Activated T-helper 1 cell treated with Interleukin-2 at 50 U/mL for 16 hours (primary cell): Measurements from ENCODE around the gene IFITM5.
A peak's percentile ranks its signal among the peaks of the same experiment; 100 is the strongest.
"Not testable (repeated sequence)": the region's sequence is repeated elsewhere in the genome, so short reads cannot be mapped to it uniquely, and the experiment has no call there.

Experiments used
- DNase-seq: peaks from one replicate; pipeline ENCODE4 v3.0.0-alpha.2; 2020; ENCODE audit warnings: low read depth

IFITM5 gene

DNA sequence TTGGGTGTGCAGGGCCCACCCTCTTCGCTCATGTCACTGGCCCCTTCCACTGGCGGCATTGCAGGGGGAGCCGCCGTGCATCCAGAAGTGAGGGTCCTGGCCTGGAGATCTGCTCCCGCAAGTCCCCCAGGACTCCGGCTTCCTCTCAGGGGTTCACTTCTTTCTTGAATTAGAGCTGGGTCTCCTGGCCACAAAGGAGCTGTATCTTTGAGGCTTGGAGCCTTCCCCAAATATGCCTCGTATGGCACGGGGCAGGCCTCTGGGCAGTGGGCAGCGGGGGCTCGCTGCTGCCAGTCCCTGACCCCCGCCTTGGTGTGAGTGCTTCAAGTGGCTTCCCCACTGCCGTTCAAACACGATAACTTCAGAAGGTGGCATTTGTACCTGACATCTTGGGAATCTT, 28.7 kb upstream of the IFITM5 start:
- DNase-seq, result no peak

DNA sequence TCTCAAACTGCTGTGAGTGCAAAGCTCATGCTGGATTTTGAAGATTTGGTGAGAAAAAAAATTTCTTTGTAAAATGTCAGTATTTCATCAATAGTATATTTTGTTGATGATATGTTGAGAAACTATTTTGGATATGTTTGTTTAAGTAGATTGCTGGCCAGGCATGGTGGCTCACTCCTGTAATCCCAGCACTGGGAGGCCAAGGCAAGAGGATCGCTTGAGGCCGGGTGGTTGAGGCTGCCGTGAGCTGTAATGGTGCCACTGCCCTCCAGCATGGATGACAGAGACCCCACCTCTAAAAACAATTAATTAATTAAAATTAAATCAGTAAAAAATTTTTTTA, 28.2 kb upstream of the IFITM5 start:
- no peak for DNase-seq

- DNase-seq, result no peak
Observed at GRCh38 chr11:326842-327580, 27.7 kb upstream of the IFITM5 start.

DNA sequence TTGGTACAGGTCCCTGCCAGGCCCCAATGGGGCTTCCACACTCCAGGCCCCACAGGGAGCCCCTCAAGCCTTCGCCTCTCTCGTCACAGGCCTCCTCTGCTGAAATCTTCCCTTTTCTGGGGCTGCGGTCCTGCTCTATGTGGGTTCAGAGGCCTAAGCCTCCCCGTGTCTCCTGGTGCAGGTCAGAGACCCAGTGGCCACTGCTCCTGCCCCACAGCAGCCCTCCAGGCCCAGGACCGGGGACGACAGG, 27.2 kb upstream of the IFITM5 start:
- DNase-seq, result no peak

DNA sequence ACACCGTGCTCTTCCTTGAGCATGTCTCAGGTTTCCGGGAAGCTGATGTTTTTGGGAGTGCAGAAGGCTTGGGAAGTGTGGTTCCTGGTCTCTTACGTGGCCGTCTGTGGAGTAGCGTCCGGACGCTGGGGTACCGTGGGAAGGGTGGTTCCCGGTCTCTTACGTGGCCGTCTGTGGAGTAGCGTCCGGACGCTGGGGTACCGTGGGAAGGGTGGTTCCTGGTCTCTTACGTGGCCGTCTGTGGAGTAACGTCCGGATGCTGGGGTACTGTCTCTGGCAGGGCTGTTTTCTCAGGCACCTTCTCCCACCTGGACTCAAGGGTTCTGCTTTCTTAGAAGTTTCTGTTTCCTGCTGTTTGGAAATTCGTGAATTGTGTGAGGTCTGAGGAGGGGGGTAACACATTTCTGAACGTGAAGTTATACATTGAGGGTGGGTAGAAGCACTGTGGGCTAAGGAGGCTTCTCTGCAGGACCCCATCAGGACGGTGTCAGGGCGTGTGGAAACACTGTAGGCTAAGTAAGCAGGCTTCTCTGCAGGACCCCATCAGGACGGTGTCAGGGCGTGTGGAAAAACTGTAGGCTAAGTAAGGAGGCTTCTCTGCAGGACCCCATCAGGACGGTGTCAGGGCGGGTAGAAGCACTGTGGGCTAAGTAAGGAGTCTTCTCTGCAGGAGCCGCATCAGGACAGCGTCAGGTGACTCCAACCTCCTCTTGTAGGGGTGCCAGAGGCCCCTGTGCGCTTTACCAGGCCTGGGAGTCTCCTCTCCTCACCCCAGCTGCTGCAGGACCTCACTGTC, 26.7 kb upstream of the IFITM5 start:
- DNase-seq, result no peak

DNA sequence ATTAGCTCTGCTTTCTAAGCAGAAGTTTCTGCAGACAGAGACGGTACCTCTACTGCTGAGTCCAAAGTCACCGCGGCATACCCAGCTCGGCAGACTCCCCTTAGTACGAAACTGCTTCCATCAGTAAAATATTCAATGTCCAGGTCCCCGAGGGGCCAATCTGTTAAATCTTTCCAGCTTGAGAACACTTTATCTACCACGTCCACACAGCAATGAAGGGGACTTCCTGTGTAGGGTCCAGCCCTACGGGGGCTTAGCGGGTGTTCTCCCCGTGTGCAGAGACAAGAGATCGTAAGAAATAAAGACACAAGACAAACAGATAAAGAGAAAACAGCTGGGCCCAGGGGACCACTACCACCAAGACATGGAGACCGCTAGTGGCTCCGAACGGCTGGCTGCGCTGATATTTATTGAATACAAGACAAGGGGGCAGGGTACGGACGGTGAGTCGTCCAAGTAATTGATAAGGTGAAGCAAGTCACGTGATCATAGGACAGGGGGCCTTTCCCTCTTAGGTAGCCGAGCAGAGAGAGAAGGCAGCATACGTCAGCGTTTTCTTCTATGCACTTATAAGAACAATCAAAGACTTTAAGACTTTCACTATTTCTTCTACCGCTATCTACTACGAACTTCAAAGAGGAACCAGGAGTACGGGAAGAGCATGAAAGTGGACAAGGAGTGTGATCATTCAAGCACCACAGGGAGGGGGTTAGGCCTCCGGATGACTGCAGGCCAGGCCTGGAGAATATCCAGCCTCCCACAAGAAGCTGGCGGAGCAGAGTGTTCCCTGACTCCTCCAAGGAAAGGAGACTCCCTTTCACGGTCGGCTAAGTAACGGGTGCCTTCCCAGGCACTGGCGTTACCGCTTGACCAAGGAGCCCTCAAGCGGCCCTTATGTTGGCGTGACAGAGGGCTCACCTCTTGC, 25.5 kb upstream of the IFITM5 start:
- not testable (repeated sequence) for DNase-seq

DNA sequence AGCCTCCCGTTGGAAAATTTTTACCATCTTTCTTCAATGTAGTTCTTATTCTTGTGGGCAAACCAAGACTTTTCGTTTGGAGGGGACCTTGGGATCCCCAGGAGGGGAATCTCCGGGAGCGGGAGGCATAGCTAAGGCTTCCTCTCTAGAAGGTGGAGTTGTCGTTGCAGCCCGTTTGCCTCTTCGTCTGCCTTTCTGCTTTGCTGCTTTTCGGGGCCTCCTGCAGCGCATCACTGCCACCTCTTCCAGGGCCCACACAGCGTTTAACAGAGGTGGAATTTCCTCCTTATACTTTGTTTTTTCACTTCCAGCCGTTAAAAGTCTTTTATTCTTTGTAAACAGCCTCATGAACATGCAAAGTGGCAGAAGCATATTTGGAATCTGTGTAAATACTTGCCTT, 24.8 kb upstream of the IFITM5 start:
- DNase-seq, result no peak

- DNase-seq, result not testable (repeated sequence)
Observed at GRCh38 chr11:319888-320273, 20.6 kb upstream of the IFITM5 start.

GRCh38 chr11:319121-319887, 20.0 kb upstream of the IFITM5 start:
- not testable (repeated sequence) for DNase-seq

DNA sequence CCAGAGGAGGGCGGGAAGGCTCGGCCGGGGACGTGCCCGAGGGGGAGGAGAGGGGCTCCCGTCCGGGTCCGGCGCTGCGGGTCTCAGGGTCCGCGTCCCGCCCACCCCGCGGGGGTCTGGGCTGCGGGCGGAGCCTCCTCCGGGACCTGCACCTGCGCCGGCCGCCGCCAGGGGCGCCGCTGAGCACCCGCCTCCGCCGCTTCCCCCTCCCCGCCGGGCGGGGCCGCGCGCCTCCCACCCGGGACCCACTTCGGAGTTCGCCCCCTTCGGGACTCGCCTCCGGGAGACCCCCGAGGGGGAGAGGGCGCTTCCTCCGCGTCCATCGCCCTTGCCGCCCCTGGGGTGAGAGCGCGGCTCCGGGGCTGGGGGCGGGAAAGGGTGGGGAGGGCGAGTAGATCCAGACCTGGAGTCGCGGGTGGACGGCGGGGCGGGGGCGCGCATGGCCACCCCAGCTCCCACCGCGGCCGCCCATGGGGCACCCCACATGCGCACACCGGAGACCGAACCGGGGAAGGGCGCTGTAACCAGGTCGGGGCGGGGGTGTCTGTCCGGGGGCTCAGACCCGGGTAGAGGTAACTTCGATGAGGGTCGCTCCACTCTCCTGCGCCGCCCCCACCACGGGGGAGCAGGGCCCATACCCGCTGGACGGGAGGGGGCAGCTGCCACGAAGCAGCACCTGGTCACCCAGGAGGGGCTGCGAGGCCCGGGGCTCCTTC, 19.2 kb upstream of the IFITM5 start:
- not testable (repeated sequence) for DNase-seq

DNA sequence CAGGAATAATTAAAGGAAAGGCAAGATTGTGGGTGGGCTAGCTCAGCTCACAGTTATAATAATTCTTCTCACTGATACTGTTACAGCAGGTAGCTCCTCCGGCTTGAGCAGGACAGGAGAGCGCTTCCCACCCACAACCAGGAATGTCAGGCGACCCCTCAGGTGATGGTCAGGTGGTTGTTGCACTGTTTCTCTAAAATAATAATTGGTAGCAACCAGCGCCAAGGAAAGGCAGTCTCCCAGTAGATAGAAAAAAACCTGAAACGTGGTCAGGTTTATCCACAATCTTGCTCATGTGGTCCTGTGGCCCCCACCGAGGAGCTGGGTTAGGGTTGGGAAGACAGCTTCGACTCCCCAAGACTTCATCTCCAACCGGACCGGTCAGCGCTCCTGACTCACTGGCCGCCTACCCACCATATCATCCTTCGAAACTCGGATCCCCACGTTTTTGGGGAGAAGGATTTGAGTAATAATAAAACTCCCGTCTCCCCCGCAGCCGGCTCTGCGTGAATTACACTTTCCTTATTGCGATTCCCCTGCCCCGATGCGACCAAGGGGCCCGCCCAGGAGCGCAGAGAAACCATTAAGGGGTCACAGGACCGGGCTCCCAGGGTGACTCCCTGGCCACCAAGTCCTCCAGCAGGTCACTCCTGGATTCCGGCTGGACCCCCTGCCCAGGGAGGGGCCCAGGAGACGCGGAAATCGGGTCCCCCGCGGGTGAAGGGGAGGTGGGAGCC, 18.5 kb upstream of the IFITM5 start:
- DNase-seq, result not testable (repeated sequence)

DNA sequence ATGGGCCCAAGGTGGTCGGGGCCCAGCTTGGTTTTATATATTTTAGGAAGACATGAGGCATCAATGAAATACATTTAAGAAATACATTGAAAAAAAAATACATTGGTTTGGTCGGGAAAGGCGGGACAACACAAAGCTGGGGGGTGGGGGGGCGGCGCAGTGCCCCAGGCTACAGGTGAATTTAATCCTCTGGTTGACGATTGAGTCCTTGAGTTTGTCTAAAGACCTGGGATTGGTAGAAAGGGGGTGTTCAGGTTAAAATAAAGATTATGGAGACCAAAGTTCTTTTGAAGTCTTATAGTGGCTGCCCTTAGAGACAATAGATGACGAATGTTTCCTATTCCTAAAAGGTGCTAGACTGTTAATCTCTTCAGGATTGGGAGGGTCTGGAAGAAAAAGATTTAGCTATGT, 17.6 kb upstream of the IFITM5 start:
- DNase-seq, result no peak

DNA sequence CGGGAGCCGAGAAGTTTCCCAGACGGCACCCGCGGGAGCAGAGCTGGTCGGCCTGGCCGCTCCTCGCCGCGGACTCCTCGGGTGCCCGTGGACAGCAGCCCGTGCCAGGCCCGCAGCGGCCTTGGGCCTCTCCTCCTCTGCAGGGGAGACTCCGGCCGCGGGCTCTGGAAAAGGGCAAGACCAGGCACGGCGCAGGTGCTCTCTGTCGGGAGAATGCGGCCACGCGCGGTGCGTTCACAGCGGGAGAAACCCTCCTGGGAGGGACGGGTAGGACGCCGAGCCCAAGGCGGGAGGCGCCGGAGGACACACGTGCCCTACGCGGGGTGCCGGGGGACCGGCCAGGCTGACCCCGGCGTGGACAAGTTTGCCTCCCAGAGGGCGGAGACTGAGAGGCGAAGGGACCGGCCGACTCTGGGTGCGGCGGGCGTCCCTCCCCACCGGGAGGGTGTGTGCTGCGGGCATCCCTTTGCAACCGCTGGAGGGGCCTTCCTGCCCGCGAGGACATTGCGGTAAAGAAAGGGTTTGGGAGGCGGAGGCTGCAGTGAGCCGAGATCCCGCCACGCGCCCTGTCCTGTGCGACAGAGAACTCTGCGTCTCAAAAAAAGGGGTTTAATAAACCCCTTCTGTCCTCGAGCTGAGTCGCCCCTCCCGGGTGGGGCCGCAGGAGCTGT, 16.8 kb upstream of the IFITM5 start:
- DNase-seq, result no peak

DNA sequence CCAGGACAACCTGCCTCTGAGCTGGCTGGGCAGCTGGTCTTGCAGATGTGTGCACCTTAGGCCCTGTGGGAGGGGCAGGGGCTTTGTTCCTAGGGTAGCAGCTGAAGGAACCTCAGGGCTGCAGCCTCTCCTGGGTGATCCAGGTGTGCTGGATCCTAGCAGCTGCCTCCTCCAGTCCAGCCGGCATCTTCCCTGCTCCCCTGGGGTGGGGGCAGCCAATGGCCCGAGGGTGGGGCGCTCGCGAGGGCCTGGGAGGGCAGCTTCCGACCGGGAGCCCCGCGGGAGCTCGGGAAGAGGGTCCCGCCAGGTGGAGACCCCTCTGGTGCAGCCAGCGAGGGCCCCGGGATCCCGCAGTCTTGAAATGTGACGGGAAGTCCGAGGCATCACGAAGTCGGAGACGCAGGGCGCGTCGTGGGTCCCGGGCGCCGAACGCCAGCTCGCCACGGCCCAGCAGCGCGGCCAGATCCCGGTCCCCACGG, 16.2 kb upstream of the IFITM5 start:
- no peak for DNase-seq

DNA sequence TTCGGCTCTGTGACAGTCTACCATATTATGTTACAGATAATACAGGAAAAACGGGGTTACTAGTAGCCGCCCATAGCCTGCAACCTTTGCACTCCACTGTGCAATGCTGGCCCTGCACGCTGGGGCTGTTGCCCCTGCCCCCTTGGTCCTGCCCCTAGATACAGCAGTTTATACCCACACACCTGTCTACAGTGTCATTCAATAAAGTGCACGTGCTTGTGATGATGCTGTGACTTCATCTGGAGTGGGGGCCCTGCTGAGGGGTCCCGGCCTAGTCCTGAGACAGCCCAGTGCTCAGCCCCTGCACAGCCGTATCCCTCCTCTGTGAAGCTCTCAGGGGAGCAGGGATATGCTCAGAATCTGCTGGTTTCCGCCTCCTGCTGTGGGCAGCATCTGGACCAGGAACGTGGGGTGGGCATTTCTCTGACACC, 15.7 kb upstream of the IFITM5 start:
- no peak for DNase-seq

DNA sequence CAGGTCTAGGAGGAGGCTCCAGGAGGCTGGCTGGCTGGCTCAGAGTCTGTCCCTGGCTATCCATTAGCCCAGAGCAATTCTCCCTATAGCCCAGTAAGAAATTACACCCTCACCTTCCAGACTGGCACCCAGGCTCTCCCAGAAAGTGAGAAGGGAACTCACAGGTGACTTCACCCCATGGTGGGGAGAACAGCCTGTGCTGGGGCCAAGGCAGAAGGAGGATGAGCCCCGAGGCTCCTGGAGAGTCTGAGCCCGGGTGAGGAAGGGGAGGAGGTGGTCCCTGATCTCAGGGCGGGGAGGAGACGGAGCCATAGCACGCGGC, 15.2 kb upstream of the IFITM5 start:
- not testable (repeated sequence) for DNase-seq

GRCh38 chr11:313787-314553, 14.6 kb upstream of the IFITM5 start, which contains the start of gene IFITM1:
TSS of gene IFITM1 (plus strand) at chr11:314040. CDS start at chr11:314171, 131 bp downstream.
- peak; percentile 45 for DNase-seq

- DNase-seq, result no peak
Observed at GRCh38 chr11:313304-313786, 14.0 kb upstream of the IFITM5 start.
